Measurements from ENCODE around the gene CDH13.

Gene CDH13

DNA sequence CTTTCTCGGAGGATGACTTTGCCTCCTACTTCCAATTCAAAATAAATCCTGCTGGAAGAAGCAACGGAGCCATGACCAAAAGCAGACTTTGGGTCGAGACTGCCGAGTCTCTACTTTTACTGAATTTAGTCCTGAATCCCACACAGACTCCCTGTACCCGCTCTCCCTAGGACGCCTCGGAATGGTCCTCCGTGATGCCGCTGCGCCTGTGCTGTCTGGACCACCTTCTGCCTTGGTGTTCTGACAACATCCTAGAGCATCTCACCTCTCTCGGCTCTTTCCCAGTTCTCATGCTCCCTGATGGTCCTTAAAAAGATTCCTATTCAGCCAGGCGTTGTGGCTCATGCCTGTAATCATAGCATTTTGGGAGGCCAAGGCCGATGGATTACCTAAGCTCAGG lies 999.9 kb downstream of the CDH13 start:
- H3K4me1 Mint-ChIP-seq (ENCODE audit: low read depth) = no peaks in the 10 kb centered on the region
- intact Hi-C loops (cut with micrococcal nuclease) = no loop called here
- H3K4me3 Mint-ChIP-seq = no peak overlapping the region

GRCh38 chr16:83627996-83628395 lies 1001.2 kb downstream of the CDH13 start:
- intact Hi-C loops (cut with micrococcal nuclease) = no loop called here

More for the DNA sequence above, 999.9 kb downstream of the CDH13 start:
- no peak overlapping the region for H3K27ac Mint-ChIP-seq
- H3K36me3 Mint-ChIP-seq (ENCODE audit: low read depth) = no peaks in the 10 kb centered on the region
- peaks cover 5% of the 10 kb centered on the region for H3K27me3 Mint-ChIP-seq
- no peaks in the 10 kb centered on the region for H3K9me3 Mint-ChIP-seq

DNA sequence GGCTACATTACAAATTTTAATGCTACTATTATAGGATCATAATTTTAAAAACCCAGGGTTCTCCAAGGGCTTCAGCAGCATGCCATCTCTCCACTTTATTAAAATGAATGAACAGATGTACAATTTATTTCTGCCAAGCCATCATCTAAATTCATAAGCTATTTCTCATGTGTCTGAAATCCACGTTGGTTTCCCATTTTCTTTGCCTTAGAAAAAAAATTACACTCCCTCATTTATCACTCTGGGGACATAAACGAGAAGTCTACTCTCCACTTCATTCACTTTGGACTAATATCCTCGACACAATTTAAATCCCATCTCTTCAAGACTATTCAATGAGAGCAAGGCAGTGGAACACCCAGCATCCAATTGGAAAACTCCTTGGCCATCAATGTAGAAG lies 1002.7 kb downstream of the CDH13 start:
- H3K9me3 Mint-ChIP-seq = no peaks in the 10 kb centered on the region
- peaks cover 1% of the 10 kb centered on the region for H3K27me3 Mint-ChIP-seq
- H3K4me1 Mint-ChIP-seq (ENCODE audit: low read depth) = no peaks in the 10 kb centered on the region
- intact Hi-C loops (cut with micrococcal nuclease) = no loop called here
- no peak overlapping the region for H3K27ac Mint-ChIP-seq
- no peak overlapping the region for H3K4me3 Mint-ChIP-seq
- no peaks in the 10 kb centered on the region for H3K36me3 Mint-ChIP-seq (ENCODE audit: low read depth)

More at GRCh38 chr16:83627996-83628395, 1001.2 kb downstream of the CDH13 start:
- Mint-ChIP-seq H3K36me3 (ENCODE audit: low read depth) (no peaks in the 10 kb centered on the region), H3K27me3 (peaks cover 5% of the 10 kb centered on the region), H3K27ac (no peak overlapping the region), H3K4me3 (no peak overlapping the region), H3K4me1 (ENCODE audit: low read depth) (no peaks in the 10 kb centered on the region), H3K9me3 (no peaks in the 10 kb centered on the region)

GRCh38 chr16:83629836-83630235 lies 1003.1 kb downstream of the CDH13 start:
- Mint-ChIP-seq H3K27ac (no peak overlapping the region), H3K27me3 (no peaks in the 10 kb centered on the region), H3K9me3 (no peaks in the 10 kb centered on the region), H3K36me3 (ENCODE audit: low read depth) (no peaks in the 10 kb centered on the region), H3K4me3 (no peak overlapping the region), H3K4me1 (ENCODE audit: low read depth) (no peaks in the 10 kb centered on the region)
- intact Hi-C loops (cut with micrococcal nuclease) = no loop called here

DNA sequence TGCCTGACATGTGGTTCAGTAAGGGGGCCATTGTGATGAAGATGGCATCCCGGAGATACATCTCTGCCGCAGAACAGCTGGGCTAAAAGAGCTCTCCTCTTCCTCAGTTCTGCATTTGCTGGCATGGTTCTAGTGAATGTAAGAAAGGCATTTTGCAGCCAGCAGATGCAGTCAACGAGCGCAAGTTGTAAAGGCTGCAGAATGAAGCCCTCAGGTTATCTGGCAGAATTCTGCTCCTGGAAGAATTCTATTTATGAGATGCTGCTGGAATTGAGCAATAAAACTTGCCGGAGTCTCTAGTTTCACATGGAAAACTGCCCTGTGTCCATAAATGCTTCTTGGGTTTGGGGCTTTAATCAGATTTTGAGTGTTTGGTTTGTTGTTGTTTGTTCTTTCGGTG lies 1004.2 kb downstream of the CDH13 start:
- Mint-ChIP-seq H3K36me3 (ENCODE audit: low read depth) (no peaks in the 10 kb centered on the region), H3K27me3 (no peaks in the 10 kb centered on the region), H3K9me3 (no peaks in the 10 kb centered on the region), H3K4me1 (ENCODE audit: low read depth) (no peaks in the 10 kb centered on the region), H3K4me3 (no peak overlapping the region), H3K27ac (no peak overlapping the region)
- intact Hi-C loops (cut with micrococcal nuclease) = no loop called here

DNA sequence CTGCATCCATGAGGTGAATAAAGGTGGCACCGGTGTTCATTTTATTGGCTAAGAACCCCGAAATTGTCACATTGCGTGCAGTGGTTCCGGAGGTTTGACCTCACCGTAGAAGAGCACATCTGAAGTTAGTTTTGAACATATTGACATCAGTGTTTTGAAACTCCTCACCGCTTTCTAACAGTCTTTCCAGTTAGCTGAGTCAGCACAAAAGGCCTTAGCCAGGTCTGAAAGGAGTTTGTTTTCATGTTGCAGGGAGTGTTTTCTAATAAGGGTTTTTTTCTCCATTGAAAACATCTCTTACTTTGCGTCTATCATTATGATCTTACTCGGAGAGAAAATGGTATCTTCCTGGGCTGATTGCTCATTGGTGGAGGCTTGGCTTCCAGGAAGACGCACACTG lies 1006.5 kb downstream of the CDH13 start:
- no peaks in the 10 kb centered on the region for H3K9me3 Mint-ChIP-seq
- H3K27me3 Mint-ChIP-seq = no peaks in the 10 kb centered on the region
- H3K4me1 Mint-ChIP-seq (ENCODE audit: low read depth) = no peaks in the 10 kb centered on the region
- no peak overlapping the region for H3K27ac Mint-ChIP-seq
- intact Hi-C loops (cut with micrococcal nuclease) = no loop called here
- no peak overlapping the region for H3K4me3 Mint-ChIP-seq
- H3K36me3 Mint-ChIP-seq (ENCODE audit: low read depth) = no peaks in the 10 kb centered on the region

DNA sequence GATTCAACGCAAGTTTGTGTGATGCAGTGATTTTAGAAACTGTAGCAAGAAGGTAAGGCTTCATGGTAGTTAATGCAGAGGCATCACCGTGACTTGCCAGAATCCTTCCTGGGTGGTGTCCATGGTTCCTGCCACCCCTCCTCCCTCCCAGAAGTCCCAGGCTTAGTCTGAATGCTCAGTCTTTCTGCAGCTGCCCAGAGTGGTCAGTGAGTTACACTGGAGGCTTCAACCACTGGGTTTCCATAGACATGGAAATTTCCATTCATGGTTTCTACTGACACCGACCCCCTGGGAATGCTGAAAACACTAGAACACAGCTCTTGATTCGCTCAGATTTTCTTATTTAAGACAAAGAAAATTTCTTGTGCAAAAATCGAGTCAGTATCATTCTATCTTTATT lies 1021.6 kb downstream of the CDH13 start:
- Mint-ChIP-seq H3K27ac (no peak overlapping the region), H3K4me3 (no peak overlapping the region), H3K27me3 (peaks cover 18% of the 10 kb centered on the region), H3K9me3 (no peaks in the 10 kb centered on the region), H3K4me1 (ENCODE audit: low read depth) (no peaks in the 10 kb centered on the region), H3K36me3 (ENCODE audit: low read depth) (no peaks in the 10 kb centered on the region)
- intact Hi-C loops (cut with micrococcal nuclease) = no loop called here

GRCh38 chr16:83651871-83652270 lies 1025.1 kb downstream of the CDH13 start:
- Mint-ChIP-seq H3K36me3 (ENCODE audit: low read depth) (no peaks in the 10 kb centered on the region), H3K4me3 (no peak overlapping the region), H3K4me1 (ENCODE audit: low read depth) (no peaks in the 10 kb centered on the region), H3K27me3 (peaks cover 16% of the 10 kb centered on the region), H3K27ac (no peak overlapping the region), H3K9me3 (no peaks in the 10 kb centered on the region)
- intact Hi-C loops (cut with micrococcal nuclease) = no loop called here

- Mint-ChIP-seq H3K27me3 (peaks cover 16% of the 10 kb centered on the region), H3K4me3 (no peak overlapping the region), H3K27ac (no peak overlapping the region), H3K9me3 (no peaks in the 10 kb centered on the region), H3K4me1 (ENCODE audit: low read depth) (no peaks in the 10 kb centered on the region), H3K36me3 (ENCODE audit: low read depth) (no peaks in the 10 kb centered on the region)
- intact Hi-C loops (cut with micrococcal nuclease) = no loop called here
Observed at GRCh38 chr16:83652943-83653342, 1026.2 kb downstream of the CDH13 start.

GRCh38 chr16:83653785-83654184 lies 1027.0 kb downstream of the CDH13 start:
- Mint-ChIP-seq H3K27me3 (peaks cover 13% of the 10 kb centered on the region), H3K9me3 (no peaks in the 10 kb centered on the region), H3K4me1 (ENCODE audit: low read depth) (no peaks in the 10 kb centered on the region), H3K4me3 (no peak overlapping the region), H3K27ac (no peak overlapping the region), H3K36me3 (ENCODE audit: low read depth) (no peaks in the 10 kb centered on the region)
- intact Hi-C loops (cut with micrococcal nuclease) = no loop called here

GRCh38 chr16:83660282-83660681 lies 1033.5 kb downstream of the CDH13 start:
- intact Hi-C loops (cut with micrococcal nuclease) = no loop called here
- Mint-ChIP-seq H3K36me3 (ENCODE audit: low read depth) (no peaks in the 10 kb centered on the region), H3K9me3 (no peaks in the 10 kb centered on the region), H3K27me3 (peaks cover 5% of the 10 kb centered on the region), H3K4me3 (no peak overlapping the region), H3K27ac (no peak overlapping the region), H3K4me1 (ENCODE audit: low read depth) (no peaks in the 10 kb centered on the region)

DNA sequence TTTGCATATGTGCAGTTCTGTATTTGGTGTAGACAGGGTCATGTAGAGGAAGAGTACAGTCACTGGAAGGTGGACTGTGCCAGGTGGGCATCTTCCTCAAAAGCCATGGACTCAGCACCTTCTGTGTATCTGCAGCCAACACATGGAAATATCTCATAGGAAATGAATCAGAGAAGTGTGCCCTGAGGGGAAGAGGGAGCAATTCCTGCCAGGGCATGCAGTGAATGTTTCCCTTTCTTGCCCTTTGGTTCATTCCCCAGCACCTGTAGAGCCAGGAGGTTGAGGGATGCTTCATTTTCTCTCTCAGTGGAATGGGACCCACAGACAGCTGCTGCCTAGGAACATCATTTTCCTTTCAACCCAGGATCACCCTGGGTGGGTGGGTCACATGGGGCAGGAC lies 1034.9 kb downstream of the CDH13 start:
- no peaks in the 10 kb centered on the region for H3K36me3 Mint-ChIP-seq (ENCODE audit: low read depth)
- intact Hi-C loops (cut with micrococcal nuclease) = no loop called here
- no peak overlapping the region for H3K4me3 Mint-ChIP-seq
- H3K9me3 Mint-ChIP-seq = no peaks in the 10 kb centered on the region
- H3K4me1 Mint-ChIP-seq (ENCODE audit: low read depth) = no peaks in the 10 kb centered on the region
- no peak overlapping the region for H3K27ac Mint-ChIP-seq
- H3K27me3 Mint-ChIP-seq = peaks cover under 1% of the 10 kb centered on the region

- Mint-ChIP-seq H3K36me3 (ENCODE audit: low read depth) (no peaks in the 10 kb centered on the region), H3K4me1 (ENCODE audit: low read depth) (no peaks in the 10 kb centered on the region), H3K9me3 (no peaks in the 10 kb centered on the region), H3K4me3 (no peak overlapping the region), H3K27ac (no peak overlapping the region), H3K27me3 (peaks cover 4% of the 10 kb centered on the region)
- intact Hi-C loops (cut with micrococcal nuclease) = no loop called here
Observed at GRCh38 chr16:83666449-83666848, 1039.7 kb downstream of the CDH13 start.

DNA sequence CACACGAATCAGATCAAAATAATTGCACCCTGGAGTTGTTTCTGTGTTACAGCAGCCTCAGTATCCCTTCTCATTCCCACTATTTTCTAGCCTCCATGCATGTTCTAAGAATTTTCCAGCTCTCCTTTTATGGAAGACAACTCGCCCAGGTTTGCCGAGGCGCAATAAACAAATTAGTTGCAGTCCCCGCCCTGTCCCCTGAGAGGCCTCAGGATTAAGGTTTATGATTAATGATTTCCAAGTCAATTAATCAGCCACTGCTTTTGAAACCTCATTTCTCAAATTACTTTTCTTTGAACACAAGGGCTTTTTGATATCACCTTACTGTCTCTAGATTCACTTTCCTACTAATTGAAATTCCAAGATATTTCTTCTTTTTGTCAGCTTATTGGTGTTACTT lies 1042.7 kb downstream of the CDH13 start:
- Mint-ChIP-seq H3K27ac (no peak overlapping the region), H3K4me1 (ENCODE audit: low read depth) (no peaks in the 10 kb centered on the region), H3K36me3 (ENCODE audit: low read depth) (no peaks in the 10 kb centered on the region), H3K27me3 (peaks cover 6% of the 10 kb centered on the region), H3K4me3 (no peak overlapping the region), H3K9me3 (no peaks in the 10 kb centered on the region)
- intact Hi-C loops (cut with micrococcal nuclease) = no loop called here

GRCh38 chr16:83674931-83675535 lies 1048.3 kb downstream of the CDH13 start:
- Mint-ChIP-seq H3K27me3 (peaks cover 4% of the 10 kb centered on the region), H3K4me3 (no peak overlapping the region), H3K9me3 (no peaks in the 10 kb centered on the region), H3K36me3 (ENCODE audit: low read depth) (no peaks in the 10 kb centered on the region), H3K27ac (no peak overlapping the region), H3K4me1 (ENCODE audit: low read depth) (no peaks in the 10 kb centered on the region)
- intact Hi-C loops (cut with micrococcal nuclease) = no loop called here
